Endodermal cell (in vitro differentiated cells): ENCODE measurements around the gene NT5C2. TPM values are rescaled to one million over a fixed set of nuclear protein-coding genes. Genes with fewer than 3 reads are reported as not detected.
A peak's percentile ranks its signal among the peaks of the same experiment; 100 is the strongest.
"Not testable (repeated sequence)": the region's sequence is repeated elsewhere in the genome, so short reads cannot be mapped to it uniquely, and the experiment has no call there.

ENCODE experiments used
- DNase-seq: peaks from one replicate; pipeline ENCODE4 v3.0.0-alpha.2; 2017
- H3K27ac ChIP-seq: 2 replicates; pipeline ENCODE4 v1.5.1; 2013; ENCODE audit warnings: mild to moderate bottlenecking, low read depth, low read length, moderate library complexity
- H3K27me3 ChIP-seq: 2 replicates; pipeline ENCODE4 v1.6.1; 2013; ENCODE audit warnings: mild to moderate bottlenecking, low read length, moderate library complexity; ENCODE audit not compliant: insufficient read depth, control insufficient read depth, poor library complexity, severe bottlenecking
- H3K36me3 ChIP-seq: 2 replicates; pipeline ENCODE4 v1.7.0; 2013; ENCODE audit warnings: mild to moderate bottlenecking, low read length, moderate library complexity; ENCODE audit not compliant: control insufficient read depth, insufficient read depth
- H3K4me1 ChIP-seq: one replicate; pipeline ENCODE4 v1.7.0; 2013; ENCODE audit warnings: low read length; ENCODE audit not compliant: control insufficient read depth, insufficient read depth
- H3K4me3 ChIP-seq: 2 replicates; pipeline ENCODE4 v1.5.1; 2013; ENCODE audit warnings: mild to moderate bottlenecking, low read length, moderate library complexity
- H3K9ac ChIP-seq: 2 replicates; pipeline ENCODE4 v1.6.1; 2013; ENCODE audit warnings: mild to moderate bottlenecking, low read length, moderate library complexity; ENCODE audit not compliant: poor library complexity, severe bottlenecking; ENCODE audit errors: extremely low read depth
- H3K9me3 ChIP-seq: 2 replicates; pipeline ENCODE4 v1.6.1; 2013; ENCODE audit warnings: mild to moderate bottlenecking, low read length, moderate library complexity; ENCODE audit not compliant: control insufficient read depth
- H3K27ac Mint-ChIP-seq: 2 replicates; pipeline ENCODE4 v1.8.0; 2020; ENCODE audit warnings: mixed read lengths
- H3K27me3 Mint-ChIP-seq: 2 replicates; pipeline ENCODE4 v1.8.0; 2021; ENCODE audit warnings: mild to moderate bottlenecking, mixed read lengths; ENCODE audit not compliant: insufficient read depth
- H3K36me3 Mint-ChIP-seq: 2 replicates; pipeline ENCODE4 v1.8.0; 2020; ENCODE audit warnings: low read depth, mixed read lengths
- H3K4me1 Mint-ChIP-seq: 2 replicates; pipeline ENCODE4 v1.8.0; 2020; ENCODE audit warnings: mixed read lengths
- H3K4me3 Mint-ChIP-seq: 2 replicates; pipeline ENCODE4 v1.8.0; 2020; ENCODE audit warnings: mild to moderate bottlenecking, moderate library complexity, mixed read lengths
- H3K9me3 Mint-ChIP-seq: 2 replicates; pipeline ENCODE4 v1.8.0; 2020; ENCODE audit warnings: mild to moderate bottlenecking, mixed read lengths
- WGBS, 2 experiments: methylation state at CpG; one replicate each; pipeline versions ENCODE4 v1.1.5 to v1.1.7; 2013; ENCODE audit warnings: missing lambda C conversion rate in 2 of 2, mixed read lengths in 1 of 2; ENCODE audit not compliant: insufficient coverage in 1 of 2, insufficient read length in 1 of 2; 5-methylcytosine and 5-hydroxymethylcytosine counted together
- total RNA-seq, 2 donors: library from RNA; stranded (reverse); fragmentation: NEBNext Ultra II Directional in 1 of 2; extraction: Animal tissue kit (Norgen Biotek cat#: 25700) in 1 of 2; gene quantifications; 2 replicates in 1 of 2; 3 replicates in 1 of 2; pipeline ENCODE4 v1.2.1, GENCODE V29; 2021
- TF ChIP-seq, protein P1 (sequence below): fragments of 200-600 bp; sonication (generic); conservative IDR thresholded peaks from 2 replicates; pipeline ENCODE4 v1.5.0; 2021; ENCODE audit warnings: antibody characterized with exemption, mild to moderate bottlenecking

The NT5C2 gene
- total RNA-seq, 2 donors from 2014 or later, result 122 to 148 TPM

DNA sequence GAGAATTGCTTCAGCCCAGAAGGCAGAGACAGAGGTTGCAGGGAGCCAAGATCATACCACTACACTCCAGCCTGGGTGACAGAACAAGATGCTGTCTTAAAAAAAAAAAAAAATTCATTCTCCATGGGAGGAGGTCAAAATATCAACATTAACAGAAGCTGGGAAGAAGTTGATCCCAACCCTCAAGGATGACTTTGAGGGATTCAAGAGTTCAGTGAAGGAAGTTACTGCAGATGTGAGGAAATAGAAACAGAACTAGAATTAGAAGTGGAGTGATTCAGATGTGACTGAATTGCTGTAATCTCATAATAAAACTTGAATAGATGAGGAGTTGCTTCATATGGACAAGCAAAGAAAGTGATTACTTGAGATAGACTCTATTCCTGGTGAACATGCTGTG lies 32.9 kb upstream of the NT5C2 start:
- H3K4me3 ChIP-seq, result no peak overlapping the region

DNA sequence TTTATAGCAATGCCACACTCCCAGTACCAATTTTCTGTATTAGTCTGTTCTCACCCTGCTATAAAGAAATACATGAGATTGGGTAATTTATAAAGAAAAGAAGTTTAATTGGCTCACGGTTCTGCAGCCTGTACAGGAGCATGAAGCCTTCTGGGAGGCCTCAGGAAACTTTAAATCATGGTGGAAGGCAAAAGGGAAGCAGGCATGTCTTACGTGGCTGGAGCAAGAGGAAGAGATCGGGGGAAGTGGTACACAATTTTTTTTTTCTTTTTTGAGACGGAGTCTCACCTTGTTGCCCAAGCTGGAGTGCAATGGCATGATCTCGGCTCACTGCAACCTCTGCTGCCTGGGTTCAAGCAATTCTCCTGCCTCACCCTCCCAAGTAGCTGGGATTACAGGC lies 31.6 kb upstream of the NT5C2 start:
- not testable (repeated sequence) for H3K27ac Mint-ChIP-seq, H3K4me1 Mint-ChIP-seq

More for the DNA sequence above, 32.9 kb upstream of the NT5C2 start:
- Histone ChIP-seq H3K9me3 (peaks cover 43% of the 10 kb centered on the region), H3K4me1 (peaks cover 11% of the 10 kb centered on the region), H3K36me3 (no peaks in the 10 kb centered on the region), H3K9ac (no peak overlapping the region), H3K27me3 (no peaks in the 10 kb centered on the region), H3K27ac (no peak overlapping the region)
- peaks cover 6% of the 10 kb centered on the region for H3K4me1 Mint-ChIP-seq
- TF ChIP-seq, protein P1, sequence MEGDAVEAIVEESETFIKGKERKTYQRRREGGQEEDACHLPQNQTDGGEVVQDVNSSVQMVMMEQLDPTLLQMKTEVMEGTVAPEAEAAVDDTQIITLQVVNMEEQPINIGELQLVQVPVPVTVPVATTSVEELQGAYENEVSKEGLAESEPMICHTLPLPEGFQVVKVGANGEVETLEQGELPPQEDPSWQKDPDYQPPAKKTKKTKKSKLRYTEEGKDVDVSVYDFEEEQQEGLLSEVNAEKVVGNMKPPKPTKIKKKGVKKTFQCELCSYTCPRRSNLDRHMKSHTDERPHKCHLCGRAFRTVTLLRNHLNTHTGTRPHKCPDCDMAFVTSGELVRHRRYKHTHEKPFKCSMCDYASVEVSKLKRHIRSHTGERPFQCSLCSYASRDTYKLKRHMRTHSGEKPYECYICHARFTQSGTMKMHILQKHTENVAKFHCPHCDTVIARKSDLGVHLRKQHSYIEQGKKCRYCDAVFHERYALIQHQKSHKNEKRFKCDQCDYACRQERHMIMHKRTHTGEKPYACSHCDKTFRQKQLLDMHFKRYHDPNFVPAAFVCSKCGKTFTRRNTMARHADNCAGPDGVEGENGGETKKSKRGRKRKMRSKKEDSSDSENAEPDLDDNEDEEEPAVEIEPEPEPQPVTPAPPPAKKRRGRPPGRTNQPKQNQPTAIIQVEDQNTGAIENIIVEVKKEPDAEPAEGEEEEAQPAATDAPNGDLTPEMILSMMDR, result no peak
- H3K9me3 Mint-ChIP-seq, result peaks cover 42% of the 10 kb centered on the region
- no peak overlapping the region for H3K27ac Mint-ChIP-seq
- no peaks in the 10 kb centered on the region for H3K27me3 Mint-ChIP-seq
- H3K36me3 Mint-ChIP-seq, result peaks cover 23% of the 10 kb centered on the region
- no peak for DNase-seq
- H3K4me3 Mint-ChIP-seq, result no peak overlapping the region

DNA sequence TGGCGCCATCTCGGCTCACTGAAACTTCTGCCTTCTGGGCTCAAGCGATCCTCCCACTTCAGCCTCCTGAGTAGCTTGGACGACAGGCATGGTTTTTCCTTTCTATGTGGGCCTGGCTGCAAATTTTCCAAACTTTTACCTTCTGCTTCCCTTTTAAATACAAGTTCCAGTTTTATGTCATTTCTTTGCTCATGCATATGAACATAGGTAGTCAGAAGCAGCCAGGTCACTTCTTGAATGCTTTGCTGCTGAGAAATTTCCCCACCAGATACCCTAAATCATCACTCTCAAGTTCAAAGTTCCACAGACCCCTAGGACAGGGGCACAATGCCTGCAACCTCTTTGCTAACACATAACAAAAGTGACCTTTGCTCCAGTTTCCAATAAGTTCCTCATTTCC lies 31.1 kb upstream of the NT5C2 start:
- Histone ChIP-seq H3K9me3 (peaks cover 46% of the 10 kb centered on the region), H3K4me1 (peaks cover 4% of the 10 kb centered on the region), H3K36me3 (no peaks in the 10 kb centered on the region), H3K27ac (no peak overlapping the region), H3K4me3 (peak overlapping the region; percentile 45), H3K27me3 (no peaks in the 10 kb centered on the region), H3K9ac (no peak overlapping the region)
- Mint-ChIP-seq H3K27me3 (no peaks in the 10 kb centered on the region), H3K4me3 (no peak overlapping the region), H3K36me3 (peaks cover 24% of the 10 kb centered on the region), H3K9me3 (peaks cover 47% of the 10 kb centered on the region), H3K27ac (no peak overlapping the region), H3K4me1 (peaks cover 6% of the 10 kb centered on the region)
- DNase-seq, result no peak
- TF ChIP-seq, protein P1, result no peak
- 94 to 98% methylated on average over 4 of the region's 4 CpGs for WGBS, 2 experiments

More for the DNA sequence above, 31.6 kb upstream of the NT5C2 start:
- not testable (repeated sequence) for H3K27me3 ChIP-seq, H3K4me3 ChIP-seq, H3K36me3 ChIP-seq, H3K27ac ChIP-seq, H3K4me1 ChIP-seq, DNase-seq, H3K9ac ChIP-seq, H3K27me3 Mint-ChIP-seq, H3K4me3 Mint-ChIP-seq
- peaks cover 47% of the 10 kb centered on the region for H3K9me3 Mint-ChIP-seq
- WGBS, 2 experiments, result 92 to 95% methylated on average over 4 to 5 of the region's 5 CpGs
- H3K36me3 Mint-ChIP-seq, result peaks cover 24% of the 10 kb centered on the region
- peaks cover 46% of the 10 kb centered on the region for H3K9me3 ChIP-seq

DNA sequence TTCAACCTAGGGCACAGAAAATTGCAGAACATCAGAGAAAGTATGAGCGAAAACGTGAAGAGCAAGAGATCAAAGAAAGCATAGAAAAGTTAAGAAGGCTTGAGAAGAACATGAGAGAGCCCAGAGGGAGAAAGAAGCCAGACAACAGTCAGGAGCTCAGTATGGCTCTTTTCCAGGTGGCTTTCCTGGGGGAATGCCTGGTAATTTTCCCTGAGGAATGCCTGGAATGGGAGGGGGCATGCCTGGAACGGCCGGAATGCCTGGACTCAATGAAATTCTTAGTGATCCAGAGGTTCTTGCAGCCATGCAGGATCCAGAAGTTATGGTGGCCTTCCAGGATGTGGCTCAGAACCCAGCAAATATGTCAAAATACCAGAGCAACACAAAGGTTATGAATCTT lies 23.3 kb upstream of the NT5C2 start:
- H3K27me3 ChIP-seq, DNase-seq, H3K27ac ChIP-seq, H3K4me3 ChIP-seq, H3K27me3 Mint-ChIP-seq, H3K9ac ChIP-seq, H3K4me1 ChIP-seq, H3K27ac Mint-ChIP-seq, H3K4me3 Mint-ChIP-seq: not testable (repeated sequence)
- Histone ChIP-seq H3K36me3 (peaks cover 45% of the 10 kb centered on the region), H3K9me3 (peaks cover 50% of the 10 kb centered on the region)
- Mint-ChIP-seq H3K9me3 (peaks cover 68% of the 10 kb centered on the region), H3K36me3 (peaks cover 41% of the 10 kb centered on the region), H3K4me1 (peaks cover 12% of the 10 kb centered on the region)
- 74 to 88% methylated on average over 2 to 4 of the region's 4 CpGs for WGBS, 2 experiments
